HG02623 (cell line): ENCODE measurements around the gene NISCH.

Source experiments
- ATAC-seq: cut with Tn5 transposase; IDR thresholded peaks from one replicate; pipeline ENCODE4 v1.9.1; 2021; ENCODE audit warnings: moderate library complexity; ENCODE audit not compliant: unreplicated experiment

Gene NISCH

GRCh38 chr3:52489453-52489852, 34.0 kb downstream of the NISCH start:
- ATAC-seq, result no peak

DNA sequence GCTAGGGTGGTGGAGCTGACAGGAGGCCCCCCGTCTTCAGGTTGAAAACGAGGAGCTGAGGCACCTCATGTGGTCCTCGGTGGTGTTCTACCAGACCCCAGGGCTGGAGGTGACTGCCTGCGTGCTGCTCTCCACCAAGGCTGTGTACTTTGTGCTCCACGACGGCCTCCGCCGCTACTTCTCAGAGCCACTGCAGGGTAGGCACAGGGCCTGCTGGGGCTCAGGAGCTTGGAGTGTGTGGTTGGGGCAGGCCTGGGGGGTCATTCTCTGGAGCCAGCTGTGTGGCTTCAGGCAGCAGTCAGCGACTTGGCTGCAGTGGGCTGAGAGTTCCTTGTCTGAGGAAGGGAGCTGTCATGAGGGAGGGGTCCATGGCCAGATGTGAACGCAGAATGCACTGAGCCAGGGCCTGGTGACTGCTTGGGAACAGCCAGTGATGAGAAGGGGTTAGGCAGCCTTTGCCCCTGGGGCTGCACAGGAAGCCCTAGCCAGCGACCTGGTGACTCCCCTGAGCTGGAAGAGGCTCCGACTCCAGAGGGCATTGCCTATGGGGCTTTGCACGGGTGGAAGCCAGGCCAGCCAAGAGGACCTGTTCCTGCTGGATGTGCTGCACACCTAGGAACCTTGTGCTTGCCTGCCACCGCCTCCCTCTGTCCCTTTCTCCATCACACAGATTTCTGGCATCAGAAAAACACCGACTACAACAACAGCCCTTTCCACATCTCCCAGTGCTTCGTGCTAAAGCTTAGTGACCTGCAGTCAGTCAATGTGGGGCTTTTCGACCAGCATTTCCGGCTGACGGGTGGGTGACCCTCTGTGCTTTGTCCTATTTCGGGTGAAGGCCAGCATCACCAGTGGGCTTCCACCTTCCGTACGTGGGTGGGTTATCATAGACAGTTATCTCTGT, 34.9 kb downstream of the NISCH start:
- no peak for ATAC-seq

DNA sequence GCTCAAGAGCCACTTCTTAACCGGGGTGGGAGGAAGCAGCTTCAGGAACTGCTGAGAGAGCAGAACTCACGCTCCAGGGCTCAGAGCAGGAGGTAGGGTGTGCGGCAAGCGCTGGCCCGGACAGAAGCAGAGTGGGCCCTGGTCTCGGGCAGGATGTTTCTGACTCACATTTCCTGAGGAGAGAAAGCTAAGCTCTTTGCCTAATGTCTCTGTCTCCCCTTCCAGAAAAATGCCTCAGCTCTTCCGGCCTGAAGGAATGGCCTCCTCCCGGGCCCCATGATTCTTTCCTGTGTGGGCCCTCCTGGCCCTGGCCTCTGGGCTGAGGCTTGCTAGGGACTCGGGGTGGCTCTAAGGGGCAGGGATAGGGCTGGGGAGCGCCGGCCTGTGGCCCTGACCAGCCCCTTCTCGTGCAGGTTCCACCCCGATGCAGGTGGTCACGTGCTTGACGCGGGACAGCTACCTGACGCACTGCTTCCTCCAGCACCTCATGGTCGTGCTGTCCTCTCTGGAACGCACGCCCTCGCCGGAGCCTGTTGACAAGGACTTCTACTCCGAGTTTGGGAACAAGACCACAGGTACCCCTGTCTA, 35.6 kb downstream of the NISCH start:
- no peak for ATAC-seq

DNA sequence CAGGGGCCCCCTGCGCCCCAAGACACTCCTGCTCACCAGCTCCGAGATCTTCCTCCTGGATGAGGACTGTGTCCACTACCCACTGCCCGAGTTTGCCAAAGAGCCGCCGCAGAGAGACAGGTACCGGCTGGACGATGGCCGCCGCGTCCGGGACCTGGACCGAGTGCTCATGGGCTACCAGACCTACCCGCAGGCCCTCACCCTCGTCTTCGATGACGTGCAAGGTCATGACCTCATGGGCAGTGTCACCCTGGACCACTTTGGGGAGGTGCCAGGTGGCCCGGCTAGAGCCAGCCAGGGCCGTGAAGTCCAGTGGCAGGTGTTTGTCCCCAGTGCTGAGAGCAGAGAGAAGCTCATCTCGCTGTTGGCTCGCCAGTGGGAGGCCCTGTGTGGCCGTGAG, 36.7 kb downstream of the NISCH start:
- ATAC-seq, result no peak

- no peak for ATAC-seq
Observed at GRCh38 chr3:52493232-52494017, 38.0 kb downstream of the NISCH start.

DNA sequence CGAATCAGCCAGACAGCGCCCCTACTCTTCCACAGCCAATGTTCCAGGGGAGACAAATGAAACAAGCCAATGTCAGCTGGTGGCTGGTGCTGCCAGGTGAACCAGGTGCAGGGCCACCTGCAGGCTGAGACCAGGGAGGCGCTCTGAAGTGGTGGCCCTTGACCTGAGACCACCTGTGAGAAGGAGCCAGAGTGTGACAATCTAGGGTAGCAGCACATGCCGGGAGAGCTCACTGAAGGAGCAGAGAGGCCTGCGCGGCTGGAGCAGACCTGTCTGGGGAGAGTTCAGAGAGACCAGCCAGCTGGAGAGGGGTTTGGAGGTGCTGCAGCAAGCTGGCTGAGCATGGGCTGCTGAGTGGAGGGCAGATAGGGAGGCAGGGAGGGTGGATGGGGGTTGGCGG, 39.0 kb downstream of the NISCH start:
- ATAC-seq, result no peak

GRCh38 chr3:52494886-52495495, 39.6 kb downstream of the NISCH start, which contains the start of gene STAB1:
TSS of gene STAB1 (plus strand) at chr3:52495338. CDS start at chr3:52495414, 76 bp downstream.
- ATAC-seq, result no peak

DNA sequence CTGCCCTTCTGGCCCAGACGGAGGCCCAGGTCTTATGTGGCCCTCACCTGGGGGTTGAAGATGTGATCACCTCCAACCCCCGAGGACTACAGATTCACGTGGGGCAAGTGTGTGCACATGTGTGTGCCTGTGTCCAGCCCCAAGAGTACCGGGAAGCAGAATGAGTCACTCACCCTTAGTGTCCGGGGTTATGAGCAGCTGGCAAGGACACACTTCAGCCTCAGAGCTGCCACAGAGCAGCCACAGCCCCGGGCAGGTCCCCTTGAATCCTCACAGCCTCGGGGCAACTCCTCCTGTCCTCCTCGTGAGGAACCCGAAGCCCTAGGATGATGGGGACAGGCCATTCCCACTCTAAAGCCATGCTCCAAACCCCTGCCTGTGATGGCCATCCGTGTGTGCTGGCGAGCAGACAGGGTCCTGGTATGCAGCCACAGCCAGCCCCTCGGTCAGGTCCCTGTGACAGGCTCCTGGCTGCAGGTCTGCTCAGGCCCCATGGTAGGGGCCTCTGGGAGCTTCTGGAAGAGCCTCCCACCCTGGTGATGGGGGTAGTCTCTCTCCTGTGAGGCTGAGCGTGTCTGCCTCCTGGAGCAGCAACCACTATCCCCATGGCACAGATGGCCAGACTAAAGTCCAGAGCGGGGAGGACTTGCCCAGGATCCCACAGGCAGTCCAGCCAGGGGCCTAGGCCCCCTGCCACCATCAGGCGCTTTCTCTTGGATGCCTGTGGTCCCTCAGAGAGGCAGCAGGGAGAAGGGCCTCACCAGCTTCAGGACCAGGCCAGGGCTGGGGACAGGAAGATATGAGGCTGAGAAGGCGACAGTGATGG, 40.6 kb downstream of the NISCH start:
- ATAC-seq, result no peak

GRCh38 chr3:52498137-52499054, 43.0 kb downstream of the NISCH start:
- no peak for ATAC-seq

DNA sequence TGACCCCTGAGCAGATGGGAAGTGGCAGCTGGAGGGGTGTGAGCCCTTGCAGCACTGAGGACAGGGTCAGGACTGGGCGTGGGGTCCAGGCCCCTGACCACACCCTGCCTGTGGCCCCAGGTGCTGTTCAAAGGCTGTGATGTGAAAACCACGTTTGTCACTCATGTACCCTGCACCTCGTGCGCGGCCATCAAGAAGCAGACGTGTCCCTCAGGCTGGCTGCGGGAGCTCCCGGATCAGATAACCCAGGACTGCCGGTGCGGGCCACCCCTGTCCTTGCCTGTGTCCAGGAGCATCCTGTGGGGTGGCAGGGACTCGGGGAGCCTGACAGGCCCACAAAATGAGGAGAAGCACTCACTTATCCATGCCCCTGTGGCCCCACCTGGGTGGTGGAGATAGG, 45.6 kb downstream of the NISCH start:
- no peak for ATAC-seq

DNA sequence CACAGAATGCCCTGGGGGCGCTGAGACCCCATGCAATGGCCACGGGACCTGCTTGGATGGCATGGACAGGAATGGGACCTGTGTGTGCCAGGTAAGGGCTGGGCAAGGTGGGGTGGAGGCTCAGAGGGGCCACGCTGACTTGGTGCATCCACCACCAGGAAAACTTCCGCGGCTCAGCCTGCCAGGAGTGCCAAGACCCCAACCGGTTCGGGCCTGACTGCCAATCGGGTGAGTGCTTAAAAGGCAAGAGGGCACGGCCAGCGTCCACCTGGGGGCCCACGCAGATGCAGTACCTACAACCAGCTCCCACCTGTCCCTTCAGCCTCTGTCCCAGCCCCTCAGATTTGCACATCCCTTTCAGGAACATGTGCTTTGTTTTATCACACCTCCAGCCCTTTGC, 46.6 kb downstream of the NISCH start:
- ATAC-seq, result no peak

- no peak for ATAC-seq
Observed at GRCh38 chr3:52502808-52503350, 47.5 kb downstream of the NISCH start.

GRCh38 chr3:52503788-52504424, 48.5 kb downstream of the NISCH start:
- ATAC-seq, result no peak

DNA sequence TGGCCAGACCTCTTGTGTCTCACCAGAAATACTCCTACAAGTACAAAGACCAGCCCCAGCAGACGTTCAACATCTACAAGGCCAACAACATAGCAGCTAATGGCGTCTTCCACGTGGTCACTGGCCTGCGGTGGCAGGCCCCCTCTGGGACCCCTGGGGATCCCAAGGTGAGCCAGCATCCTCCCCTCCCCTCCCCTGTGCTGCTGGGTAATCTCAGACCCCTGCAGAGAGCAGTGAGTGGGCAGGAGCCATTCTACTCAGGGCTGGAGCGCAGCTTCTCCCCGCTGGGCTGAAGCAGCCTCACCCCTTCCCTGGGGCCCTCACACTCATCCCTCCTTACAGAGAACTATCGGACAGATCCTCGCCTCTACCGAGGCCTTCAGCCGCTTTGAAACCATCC, 49.6 kb downstream of the NISCH start:
- ATAC-seq, result no peak

GRCh38 chr3:52506266-52506966, 51.0 kb downstream of the NISCH start:
- no peak for ATAC-seq

- no peak for ATAC-seq
Observed at GRCh38 chr3:52507359-52507758, 52.0 kb downstream of the NISCH start.

- no peak for ATAC-seq
Observed at GRCh38 chr3:52509753-52510328, 54.4 kb downstream of the NISCH start.

- no peak for ATAC-seq
Observed at GRCh38 chr3:52511509-52511908, 56.1 kb downstream of the NISCH start.
